CD4-positive, alpha-beta T cell treated with Interferon gamma for 1 hour (primary cell): Measurements from ENCODE around the gene TCF7L2.
A peak's percentile ranks its signal among the peaks of the same experiment; 100 is the strongest.

Experiments used
- DNase-seq: peaks from one replicate; pipeline ENCODE4 v3.0.0-alpha.2; 2020

TCF7L2 gene

GRCh38 chr10:113130014-113130641 lies 180.1 kb downstream of the TCF7L2 start:
- DNase-seq = no peak

- no peak for DNase-seq
Observed at GRCh38 chr10:113131613-113132261, 181.7 kb downstream of the TCF7L2 start.

DNA sequence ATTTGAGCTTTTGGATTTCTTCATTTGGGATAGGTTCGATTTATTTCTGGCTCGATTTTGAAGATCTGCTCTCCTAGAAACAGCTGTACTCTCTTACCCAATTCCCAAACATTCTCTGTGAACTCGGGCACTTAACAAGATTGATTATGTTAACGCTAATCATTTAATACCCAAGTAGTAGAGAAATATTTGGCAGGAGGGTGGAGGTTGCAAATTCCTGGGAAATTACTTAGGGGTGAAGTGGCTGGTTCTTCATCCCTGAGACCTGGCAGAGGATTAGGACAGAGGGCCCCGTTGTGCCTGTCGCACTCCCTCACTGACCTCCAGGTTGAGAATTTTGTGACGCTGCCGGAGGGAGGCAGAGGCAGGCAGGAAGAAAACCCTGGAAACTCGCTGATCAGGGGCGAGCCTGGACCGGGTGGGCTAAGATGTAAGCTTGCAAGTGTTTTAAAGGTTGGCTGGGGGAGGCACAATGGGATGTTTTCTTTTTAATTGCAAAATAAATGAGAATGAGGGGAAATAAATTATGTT lies 182.6 kb downstream of the TCF7L2 start:
- DNase-seq = no peak

DNA sequence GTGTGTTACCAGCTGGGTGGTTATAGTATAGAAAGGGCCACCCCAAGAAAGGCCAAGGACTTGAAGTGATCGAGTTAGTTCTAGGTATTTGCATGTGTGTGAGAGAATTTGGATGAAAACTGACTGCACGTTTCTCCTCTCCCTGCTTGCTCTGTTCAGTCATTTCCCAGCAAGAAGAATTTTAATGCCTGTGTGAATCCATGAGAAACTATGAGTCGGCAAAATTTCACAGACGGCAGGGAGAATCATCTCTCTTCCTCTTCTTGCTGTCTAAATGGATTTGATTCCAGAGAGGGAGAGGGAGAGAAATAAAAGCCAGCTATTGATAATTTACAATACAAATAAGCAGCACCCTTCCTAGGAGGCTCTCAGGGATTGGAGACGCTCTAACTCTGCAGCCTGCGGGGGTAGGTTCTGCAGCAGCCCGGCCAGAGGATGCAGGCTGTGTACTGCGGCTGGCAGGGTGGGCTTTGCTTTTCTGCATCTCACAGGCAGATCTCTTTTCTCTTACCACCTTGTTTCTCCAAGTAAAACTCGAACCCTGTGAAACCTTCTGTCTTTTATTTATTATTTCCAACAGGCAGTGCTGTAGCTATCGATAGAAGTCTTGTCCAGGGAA lies 183.6 kb downstream of the TCF7L2 start:
- DNase-seq = no peak

DNA sequence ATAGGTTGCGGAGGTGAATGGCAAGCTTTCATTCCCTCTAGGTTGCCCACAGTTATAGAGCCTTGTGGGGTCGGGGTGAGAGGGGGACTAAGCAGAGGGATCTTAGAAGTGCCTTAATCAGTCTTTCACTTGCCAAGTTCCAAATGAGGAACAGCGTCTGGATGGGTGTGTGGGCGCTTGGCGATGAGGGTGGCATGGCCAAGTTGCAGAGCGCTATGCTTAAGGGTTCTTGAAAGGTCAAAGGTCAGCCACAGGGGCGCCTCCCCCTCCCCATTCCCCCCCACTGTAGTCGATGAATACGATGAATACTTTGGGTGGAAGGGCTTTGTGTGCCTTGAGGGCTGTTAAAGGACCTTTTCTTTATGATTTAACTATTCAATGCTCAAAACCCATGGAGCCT lies 185.0 kb downstream of the TCF7L2 start:
- no peak for DNase-seq

DNA sequence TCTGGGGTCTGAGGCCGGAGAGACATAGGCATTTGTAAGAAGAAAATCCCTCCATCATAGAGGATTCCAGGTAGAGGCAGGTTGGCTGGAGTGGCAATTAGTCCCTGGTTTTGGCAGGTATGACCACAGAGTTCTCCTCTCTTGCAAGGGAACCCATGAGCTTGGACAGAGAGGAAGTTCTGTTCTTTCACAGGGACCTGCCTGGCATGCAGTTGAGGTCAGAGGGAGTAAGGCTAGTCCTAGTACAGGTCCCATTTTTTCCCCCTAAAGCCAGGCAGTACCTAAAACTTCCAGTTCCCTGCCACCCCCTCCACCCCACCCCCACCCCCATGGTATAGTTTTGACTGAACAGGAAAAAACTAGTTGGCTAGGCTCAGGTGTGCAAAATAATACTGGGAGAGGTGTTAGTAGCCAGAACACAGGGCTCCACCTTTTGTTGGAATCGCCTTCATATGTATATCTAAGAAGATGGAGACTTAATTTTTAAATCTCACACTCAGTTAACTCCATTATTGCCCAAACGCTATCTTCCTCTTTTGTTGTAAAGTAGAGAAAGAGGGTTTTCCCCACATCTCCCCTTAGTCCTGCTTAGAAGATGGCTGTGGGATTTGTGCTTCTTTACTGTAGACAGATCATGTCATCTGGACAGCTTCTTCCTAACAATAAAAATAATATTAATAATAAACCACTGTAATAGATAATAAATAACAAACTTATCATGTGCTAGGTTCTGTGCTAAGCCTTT lies 188.1 kb downstream of the TCF7L2 start:
- DNase-seq = no peak

GRCh38 chr10:113138937-113139585 lies 189.0 kb downstream of the TCF7L2 start:
- DNase-seq = no peak

DNA sequence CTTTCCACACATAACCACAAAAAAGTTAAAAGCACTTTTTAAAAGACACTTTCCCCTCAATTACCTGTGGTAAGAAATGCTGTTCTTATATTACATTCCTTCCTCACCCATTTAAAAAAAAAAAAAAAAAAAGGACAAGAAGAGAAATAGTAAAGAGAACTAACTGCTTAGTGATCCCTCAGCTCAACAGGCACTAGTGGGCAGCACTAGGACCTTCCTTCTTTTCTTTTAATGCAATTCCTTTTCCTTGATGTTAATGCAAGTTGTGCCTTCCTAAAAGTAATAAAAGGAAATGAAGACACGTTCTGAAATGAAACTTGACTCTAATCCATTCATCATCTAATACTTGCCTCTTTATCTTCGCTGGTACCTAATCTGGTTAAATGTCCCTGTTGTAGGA lies 189.7 kb downstream of the TCF7L2 start:
- no peak for DNase-seq

DNA sequence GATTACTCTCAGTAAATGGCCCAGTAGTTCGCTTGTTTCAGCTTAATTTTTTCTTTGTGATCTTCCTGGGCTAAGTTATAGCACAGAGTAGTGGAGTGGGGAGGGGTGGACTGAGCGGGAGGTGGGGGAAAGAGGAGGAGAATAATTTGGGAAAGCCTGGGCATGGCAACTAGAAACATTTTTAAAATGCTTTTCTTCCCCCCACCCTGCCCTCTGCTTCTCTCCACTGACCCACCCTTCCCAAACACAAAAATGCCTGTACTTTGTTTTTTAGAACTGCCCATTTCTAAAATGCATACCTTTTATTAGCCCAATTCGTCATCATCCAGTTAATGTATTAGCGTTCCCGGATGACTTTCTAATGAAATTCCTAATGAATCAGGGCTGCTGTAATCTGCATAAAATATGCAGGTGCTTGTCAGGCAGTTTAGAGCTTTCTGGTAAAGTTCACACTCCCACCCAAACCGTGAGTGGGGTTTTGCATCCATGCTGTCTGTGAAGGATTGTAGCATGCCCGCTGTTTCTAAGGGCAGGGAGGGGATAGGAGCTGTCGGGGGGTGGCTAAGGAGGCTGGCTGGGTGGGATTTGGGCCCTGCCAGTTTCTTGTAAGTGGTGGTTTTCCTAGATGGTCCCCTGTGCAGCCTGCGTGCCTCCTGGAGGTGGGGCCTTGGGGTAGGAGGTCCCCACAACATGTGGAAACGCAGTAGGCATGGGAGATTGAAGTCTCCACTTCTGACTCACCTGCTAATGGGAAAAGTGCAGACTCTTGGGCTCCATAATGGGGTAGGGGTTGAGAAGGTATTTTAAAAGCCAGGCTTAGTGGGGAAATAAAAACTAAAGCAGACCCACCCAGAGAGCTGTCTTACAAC lies 190.3 kb downstream of the TCF7L2 start:
- DNase-seq = no peak

DNA sequence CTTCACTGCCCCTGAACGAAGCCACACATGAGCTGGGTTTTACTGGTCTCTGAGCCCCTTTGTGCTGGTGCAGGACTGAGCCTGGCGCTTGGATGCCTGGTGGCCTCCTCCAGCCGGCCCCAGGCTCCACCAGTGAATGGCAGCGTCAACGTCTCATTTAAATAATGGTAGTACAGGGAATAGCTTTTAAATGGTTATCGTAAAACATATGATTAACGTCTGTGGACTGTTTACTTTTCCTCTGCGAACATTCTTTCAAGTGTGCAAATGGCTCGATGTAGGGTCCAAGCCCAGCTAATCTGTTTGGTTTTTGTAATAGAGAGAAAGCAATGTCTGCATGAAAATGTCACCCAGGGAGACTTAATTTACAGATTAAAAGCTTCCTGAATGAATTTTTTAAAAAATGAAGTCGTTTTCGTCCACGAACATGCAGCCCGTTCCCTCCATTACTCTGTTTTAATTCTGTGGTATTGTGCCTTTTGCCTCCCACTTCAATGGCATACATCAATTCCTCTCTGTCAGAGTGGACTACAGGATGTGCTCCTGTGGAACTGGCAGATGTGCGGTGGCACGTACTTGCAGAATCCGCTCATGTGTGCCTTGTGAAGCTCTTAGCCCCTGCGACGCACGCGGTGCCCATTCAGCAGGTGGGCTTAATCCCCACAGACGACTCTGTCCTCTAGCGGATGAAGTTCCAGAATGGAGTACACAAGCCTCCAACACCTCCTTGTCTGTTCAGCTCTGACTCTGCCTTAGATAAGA lies 192.7 kb downstream of the TCF7L2 start:
- no peak for DNase-seq

DNA sequence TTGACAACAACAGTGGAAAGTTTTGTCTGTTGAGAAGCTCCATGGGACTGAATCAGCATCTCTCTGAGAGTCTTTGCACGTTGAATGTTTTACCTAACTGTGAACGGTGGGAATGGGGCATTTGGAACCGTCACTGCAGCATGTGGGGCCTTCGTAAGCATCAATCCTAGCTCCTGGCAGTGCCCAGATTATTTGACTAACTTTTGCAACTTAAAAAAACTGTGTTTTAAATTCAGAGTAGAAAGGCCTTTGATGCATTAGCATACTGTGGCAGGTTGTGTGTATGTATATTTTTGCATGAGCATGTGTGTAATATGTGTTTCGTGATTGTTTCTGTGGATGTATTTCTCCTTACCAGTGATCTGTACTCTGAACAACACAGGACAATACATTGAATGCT lies 194.5 kb downstream of the TCF7L2 start:
- no peak for DNase-seq

GRCh38 chr10:113148071-113148825 lies 198.2 kb downstream of the TCF7L2 start:
- DNase-seq = no peak

DNA sequence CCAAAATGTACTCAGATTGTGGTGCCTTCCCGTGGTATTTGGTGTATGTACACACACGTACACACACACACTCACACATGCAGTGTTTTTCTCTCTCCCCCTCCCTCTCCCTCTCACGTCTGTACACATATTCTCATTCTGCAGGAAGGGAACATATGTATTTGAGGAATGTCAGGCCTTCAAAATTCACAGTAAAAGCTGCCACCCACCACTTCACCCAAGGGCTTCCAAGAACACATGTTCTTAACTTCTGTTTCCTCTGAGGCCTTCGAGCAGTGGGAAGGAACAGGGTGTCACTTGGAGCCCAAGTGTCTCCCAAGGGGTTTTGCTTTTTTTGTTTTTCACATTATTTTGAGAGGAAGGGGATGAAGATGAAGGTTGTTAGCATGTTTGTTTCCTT lies 198.9 kb downstream of the TCF7L2 start:
- DNase-seq = no peak

GRCh38 chr10:113149626-113150025 lies 199.6 kb downstream of the TCF7L2 start:
- no peak for DNase-seq

GRCh38 chr10:113151190-113151666 lies 201.2 kb downstream of the TCF7L2 start:
- no peak for DNase-seq

- peak; percentile 25 for DNase-seq
Observed at GRCh38 chr10:113153493-113154102, 203.6 kb downstream of the TCF7L2 start.

- DNase-seq = no peak
Observed at GRCh38 chr10:113157441-113157840, 207.4 kb downstream of the TCF7L2 start.

DNA sequence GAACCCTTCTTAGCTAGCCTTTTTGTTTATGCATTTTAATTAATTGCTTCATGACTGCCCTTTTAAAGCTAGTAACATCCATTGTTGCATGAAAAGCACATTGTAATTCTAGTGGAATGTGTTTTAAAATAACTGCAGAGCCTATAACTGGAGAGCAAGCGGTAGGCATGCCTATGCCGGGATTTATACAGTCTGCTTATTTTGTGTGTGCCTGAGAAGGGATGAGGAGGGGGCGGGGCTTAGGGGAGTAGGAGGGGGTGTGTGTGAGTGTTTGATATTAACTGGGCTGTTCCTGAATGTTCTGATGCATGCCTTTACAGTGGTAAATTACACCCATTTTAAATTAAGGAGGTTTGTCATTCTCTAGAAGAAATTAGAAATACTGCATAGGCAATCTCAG lies 208.1 kb downstream of the TCF7L2 start:
- DNase-seq = no peak

- no peak for DNase-seq
Observed at GRCh38 chr10:113159563-113159962, 209.5 kb downstream of the TCF7L2 start.

DNA sequence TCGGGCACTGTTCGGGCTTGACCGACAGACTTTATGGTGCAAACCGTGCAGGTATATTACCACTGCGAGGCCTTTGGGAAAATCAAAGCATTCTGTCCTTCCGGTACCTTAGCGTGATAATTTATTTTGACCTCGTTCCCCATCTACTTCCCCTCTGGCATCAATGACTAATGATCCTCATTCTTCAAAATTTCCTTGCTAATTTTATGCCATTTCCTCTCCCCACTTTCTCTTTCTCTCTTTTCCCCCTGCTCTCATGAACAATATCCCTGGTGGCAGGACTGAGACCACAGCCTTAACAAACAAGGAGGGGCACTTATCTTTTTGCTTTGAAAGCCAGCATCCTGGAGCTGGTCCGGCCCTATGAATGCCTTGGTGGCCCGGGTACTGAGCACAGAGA lies 210.6 kb downstream of the TCF7L2 start:
- DNase-seq = no peak
